Measurements from ENCODE around the gene ODR4.
"Not testable (repeated sequence)": the region's sequence is repeated elsewhere in the genome, so short reads cannot be mapped to it uniquely, and the experiment has no call there.

Gene ODR4

GRCh38 chr1:186421446-186421845 is 45.8 kb downstream of the ODR4 start:
- no peak for DNase-seq (ENCODE audit: low spot score)

GRCh38 chr1:186424539-186424938 is 48.9 kb downstream of the ODR4 start:
- DNase-seq (ENCODE audit: low spot score), result no peak

GRCh38 chr1:186426118-186426517 is 50.5 kb downstream of the ODR4 start:
- no peak for DNase-seq (ENCODE audit: low spot score)

GRCh38 chr1:186429017-186429416 is 53.4 kb downstream of the ODR4 start:
- DNase-seq (ENCODE audit: low spot score), result no peak

- no peak for DNase-seq (ENCODE audit: low spot score)
Measured at GRCh38 chr1:186435336-186435735, 59.7 kb downstream of the ODR4 start.

- DNase-seq (ENCODE audit: low spot score), result no peak
Measured at GRCh38 chr1:186438567-186438966, 62.9 kb downstream of the ODR4 start.

GRCh38 chr1:186440584-186440983 is 64.9 kb downstream of the ODR4 start:
- no peak for DNase-seq (ENCODE audit: low spot score)

- no peak for DNase-seq (ENCODE audit: low spot score)
Measured at GRCh38 chr1:186442651-186443375, 67.2 kb downstream of the ODR4 start.

- no peak for DNase-seq (ENCODE audit: low spot score)
Measured at GRCh38 chr1:186443638-186444037, 68.0 kb downstream of the ODR4 start.

GRCh38 chr1:186446152-186446551 is 70.5 kb downstream of the ODR4 start:
- no peak for DNase-seq (ENCODE audit: low spot score)

- DNase-seq (ENCODE audit: low spot score), result no peak
Measured at GRCh38 chr1:186454981-186455380, 79.3 kb downstream of the ODR4 start.

- DNase-seq (ENCODE audit: low spot score), result no peak
Measured at GRCh38 chr1:186456729-186457255, 81.2 kb downstream of the ODR4 start.

- not testable (repeated sequence) for DNase-seq (ENCODE audit: low spot score)
Measured at GRCh38 chr1:186459161-186459560, 83.5 kb downstream of the ODR4 start.

- no peak for DNase-seq (ENCODE audit: low spot score)
Measured at GRCh38 chr1:186461014-186461413, 85.4 kb downstream of the ODR4 start, which contains the start of gene PDC. PDC (minus strand) TSS chr1:186461114; CDS start chr1:186449459, 11,655 bp downstream.

- no peak for DNase-seq (ENCODE audit: low spot score)
Measured at GRCh38 chr1:186463511-186463910, 87.9 kb downstream of the ODR4 start.

GRCh38 chr1:186463926-186464325 is 88.3 kb downstream of the ODR4 start:
- no peak for DNase-seq (ENCODE audit: low spot score)

- DNase-seq (ENCODE audit: low spot score), result not testable (repeated sequence)
Measured at GRCh38 chr1:186465491-186465890, 89.9 kb downstream of the ODR4 start.

GRCh38 chr1:186465946-186466345 is 90.3 kb downstream of the ODR4 start:
- no peak for DNase-seq (ENCODE audit: low spot score)

Measured in germinal center (tissue), 1 donor.